Measurements from ENCODE around the gene ASIC4.

Gene ASIC4

GRCh38 chr2:219545943-219546352 lies 31.7 kb downstream of the ASIC4 start:
- no peak for ATAC-seq (ENCODE audit: low read depth)
- no peak for DNase-seq (ENCODE audit: low spot score)
- Histone ChIP-seq H3K9me3 (ENCODE audit: severe bottlenecking) (no peaks in the 10 kb centered on the region), H3K27me3 (ENCODE audit: insufficient read depth, poor library complexity, severe bottlenecking) (no peaks in the 10 kb centered on the region), H3K36me3 (ENCODE audit: low read depth) (peaks cover 8% of the 10 kb centered on the region), H3K27ac (ENCODE audit: poor library complexity, severe bottlenecking) (no peak overlapping the region), H3K4me3 (ENCODE audit: severe bottlenecking) (no peak overlapping the region), H3K4me1 (ENCODE audit: insufficient read depth, poor library complexity, severe bottlenecking) (no peaks in the 10 kb centered on the region)
- no peak for TF ChIP-seq CTCF (IDR thresholded peaks at IDR 0.05; ENCODE audit: poor library complexity, severe bottlenecking)

GRCh38 chr2:219547621-219548020 lies 33.3 kb downstream of the ASIC4 start:
- Histone ChIP-seq H3K4me3 (ENCODE audit: severe bottlenecking) (no peak overlapping the region), H3K4me1 (ENCODE audit: insufficient read depth, poor library complexity, severe bottlenecking) (no peaks in the 10 kb centered on the region), H3K9me3 (ENCODE audit: severe bottlenecking) (no peaks in the 10 kb centered on the region), H3K27me3 (ENCODE audit: insufficient read depth, poor library complexity, severe bottlenecking) (no peaks in the 10 kb centered on the region), H3K27ac (ENCODE audit: poor library complexity, severe bottlenecking) (no peak overlapping the region), H3K36me3 (ENCODE audit: low read depth) (no peaks in the 10 kb centered on the region)
- no peak for DNase-seq (ENCODE audit: low spot score)
- no peak for TF ChIP-seq CTCF (IDR thresholded peaks at IDR 0.05; ENCODE audit: poor library complexity, severe bottlenecking)
- ATAC-seq (ENCODE audit: low read depth): no peak

- DNase-seq (ENCODE audit: low spot score) (no peak), ATAC-seq (ENCODE audit: low read depth) (no peak)
- no peak overlapping the region for H3K27ac ChIP-seq (ENCODE audit: poor library complexity, severe bottlenecking)
- no peaks in the 10 kb centered on the region for H3K36me3 ChIP-seq (ENCODE audit: low read depth)
- TF ChIP-seq CTCF (IDR thresholded peaks at IDR 0.05; ENCODE audit: poor library complexity, severe bottlenecking): no peak
- no peaks in the 10 kb centered on the region for H3K4me1 ChIP-seq (ENCODE audit: insufficient read depth, poor library complexity, severe bottlenecking)
- no peak overlapping the region for H3K4me3 ChIP-seq (ENCODE audit: severe bottlenecking)
- H3K9me3 ChIP-seq (ENCODE audit: severe bottlenecking): no peaks in the 10 kb centered on the region
- no peaks in the 10 kb centered on the region for H3K27me3 ChIP-seq (ENCODE audit: insufficient read depth, poor library complexity, severe bottlenecking)
Observed at GRCh38 chr2:219548990-219549389, 34.7 kb downstream of the ASIC4 start.

GRCh38 chr2:219549619-219550018 lies 35.3 kb downstream of the ASIC4 start:
- H3K36me3 ChIP-seq (ENCODE audit: low read depth): no peaks in the 10 kb centered on the region
- H3K4me1 ChIP-seq (ENCODE audit: insufficient read depth, poor library complexity, severe bottlenecking): no peaks in the 10 kb centered on the region
- H3K9me3 ChIP-seq (ENCODE audit: severe bottlenecking): no peaks in the 10 kb centered on the region
- TF ChIP-seq CTCF (IDR thresholded peaks at IDR 0.05; ENCODE audit: poor library complexity, severe bottlenecking): no peak
- no peak overlapping the region for H3K27ac ChIP-seq (ENCODE audit: poor library complexity, severe bottlenecking)
- no peak overlapping the region for H3K4me3 ChIP-seq (ENCODE audit: severe bottlenecking)
- DNase-seq (ENCODE audit: low spot score): no peak
- no peak for ATAC-seq (ENCODE audit: low read depth)
- H3K27me3 ChIP-seq (ENCODE audit: insufficient read depth, poor library complexity, severe bottlenecking): no peaks in the 10 kb centered on the region

GRCh38 chr2:219551441-219552381 lies 37.4 kb downstream of the ASIC4 start:
- Histone ChIP-seq H3K27me3 (ENCODE audit: insufficient read depth, poor library complexity, severe bottlenecking) (no peaks in the 10 kb centered on the region), H3K4me1 (ENCODE audit: insufficient read depth, poor library complexity, severe bottlenecking) (no peaks in the 10 kb centered on the region), H3K9me3 (ENCODE audit: severe bottlenecking) (no peaks in the 10 kb centered on the region), H3K27ac (ENCODE audit: poor library complexity, severe bottlenecking) (peak overlapping the region; percentile 12), H3K4me3 (ENCODE audit: severe bottlenecking) (peak overlapping the region; percentile 61), H3K36me3 (ENCODE audit: low read depth) (no peaks in the 10 kb centered on the region)
- ATAC-seq (ENCODE audit: low read depth) (peak; percentile 43), DNase-seq (ENCODE audit: low spot score) (no peak)
- no peak for TF ChIP-seq CTCF (IDR thresholded peaks at IDR 0.05; ENCODE audit: poor library complexity, severe bottlenecking)

Measured in RWPE2 (cell line).